Fibroblast of skin of scalp (primary cell): ENCODE data around the gene HPRT1.

Experiments
- DNase-seq: peaks from one replicate; pipeline ENCODE4 v3.0.0-alpha.2; 2013

HPRT1 gene

GRCh38 chrX:134544513-134545151 lies 84.7 kb downstream of the HPRT1 start:
- no peak for DNase-seq

GRCh38 chrX:134545510-134545909 lies 85.5 kb downstream of the HPRT1 start:
- peak; percentile 64 for DNase-seq

- no peak for DNase-seq
These were observed 86.2 kb downstream of the HPRT1 start for GRCh38 chrX:134546187-134546586.

- peak; percentile 43 for DNase-seq
These were observed 87.2 kb downstream of the HPRT1 start for GRCh38 chrX:134547047-134547679.

GRCh38 chrX:134548257-134549201 lies 88.6 kb downstream of the HPRT1 start:
- peak; percentile 38 for DNase-seq
